HepG2 (cell line): ENCODE results near the gene CKB. TPM values are rescaled to one million over a fixed set of nuclear protein-coding genes. Genes with fewer than 3 reads are reported as not detected.

ENCODE experiments used
- AKAP8 ChIP-seq: sonication (generic); formaldehyde crosslinking; IDR thresholded peaks from 2 replicates; pipeline ENCODE4 v1.5.1; 2020; ENCODE audit warnings: mild to moderate bottlenecking, missing genetic modification reagents
- DPF2 ChIP-seq: sonication (generic); formaldehyde crosslinking; IDR thresholded peaks from 2 replicates; pipeline ENCODE4 v1.4.0; 2020; ENCODE audit warnings: mild to moderate bottlenecking, low read depth, missing genetic modification reagents, borderline replicate concordance
- DR1 ChIP-seq: sonication (generic); formaldehyde crosslinking; IDR thresholded peaks from 2 replicates; pipeline ENCODE4 v1.8.0; 2021; ENCODE audit warnings: mild to moderate bottlenecking, missing genetic modification reagents, inconsistent platforms
- HNRNPH1 ChIP-seq: fragments of 200-400 bp; formaldehyde crosslinking; optimal IDR thresholded peaks from 2 replicates; pipeline ENCODE3; 2017; ENCODE audit warnings: mild to moderate bottlenecking, low read depth, low read length
- KDM4B ChIP-seq: sonication (generic); formaldehyde crosslinking; IDR thresholded peaks from 2 replicates; pipeline ENCODE4 v1.4.0; 2020; ENCODE audit warnings: missing genetic modification reagents
- MBD4 ChIP-seq: IDR thresholded peaks from 2 replicates; pipeline ENCODE4 v1.6.1; 2012; ENCODE audit warnings: low read length, inconsistent platforms, borderline replicate concordance
- MIXL1 ChIP-seq: IDR thresholded peaks from 2 replicates; pipeline ENCODE4 v1.6.1; 2016
- SRY ChIP-seq: sonication (generic); formaldehyde crosslinking; IDR thresholded peaks from 2 replicates; pipeline ENCODE4 v1.8.0; 2022; ENCODE audit warnings: mild to moderate bottlenecking, missing genetic modification reagents
- ZNF10 ChIP-seq: sonication (generic); formaldehyde crosslinking; IDR thresholded peaks from 2 replicates; pipeline ENCODE4 v1.4.0; 2020; ENCODE audit warnings: mild to moderate bottlenecking, low read depth, missing genetic modification reagents, borderline replicate concordance
- ZNF101 ChIP-seq: sonication (generic); formaldehyde crosslinking; IDR thresholded peaks from 2 replicates; pipeline ENCODE4 v1.4.0; 2020; ENCODE audit warnings: mild to moderate bottlenecking, low read depth, missing genetic modification reagents, borderline replicate concordance
- ZNF337 ChIP-seq: sonication (generic); formaldehyde crosslinking; IDR thresholded peaks from 2 replicates; pipeline ENCODE4 v1.5.1; 2020; ENCODE audit warnings: missing genetic modification reagents, low read depth, mild to moderate bottlenecking, borderline replicate concordance
- ZNF549 ChIP-seq: sonication (generic); formaldehyde crosslinking; IDR thresholded peaks from 2 replicates; pipeline ENCODE4 v1.5.0; 2020; ENCODE audit warnings: missing genetic modification reagents
- ZNF564 ChIP-seq: sonication (generic); formaldehyde crosslinking; IDR thresholded peaks from 2 replicates; pipeline ENCODE4 v1.8.1; 2023; ENCODE audit warnings: mild to moderate bottlenecking, missing genetic modification reagents
- ZNF790 ChIP-seq: sonication (generic); formaldehyde crosslinking; IDR thresholded peaks from 2 replicates; pipeline ENCODE4 v1.8.0; 2022; ENCODE audit warnings: missing genetic modification reagents, mild to moderate bottlenecking, borderline replicate concordance
- ZNF850 ChIP-seq: sonication (generic); formaldehyde crosslinking; conservative IDR thresholded peaks from 2 replicates; pipeline ENCODE4 v1.9.0; 2021; ENCODE audit warnings: mild to moderate bottlenecking, missing genetic modification reagents
- polyA plus RNA-seq, 8 experiments: library from polyadenylated mRNA; depleted of rRNA in 3 of 8; stranded (reverse) in 7 of 8; unstranded in 1 of 8; fragments of >200 nt; fragmentation: Illumina TruSeq in 4 of 8; extraction: Trizol in 4 of 8; gene quantifications; 2 replicates each; pipeline versions ENCODE4 v1.2.1 to v1.2.3, GENCODE V29; 2011 to 2016; ENCODE audit warnings: low read depth in 4 of 8, missing spikeins in 1 of 8, mixed read lengths in 1 of 8; ENCODE audit not compliant: insufficient read depth in 1 of 8
- total RNA-seq, 5 experiments: library from RNA; depleted of rRNA; stranded (reverse); fragments of >200 nt; fragmentation: Illumina TruSeq; extraction: Trizol; gene quantifications; 2 replicates each; pipeline ENCODE4 v1.2.3, GENCODE V29; 2016; ENCODE audit warnings: low read depth in 1 of 5
- TF ChIP-seq, protein P1 (sequence below): sonication (generic); formaldehyde crosslinking; IDR thresholded peaks from 2 replicates; pipeline ENCODE4 v1.5.1; 2020; ENCODE audit warnings: mild to moderate bottlenecking, moderate library complexity, missing genetic modification reagents
- TF ChIP-seq, protein P2 (sequence below): IDR thresholded peaks from 2 replicates; pipeline ENCODE4 v1.6.1; 2016; ENCODE audit warnings: missing compliant biosample characterization, missing genetic modification reagents, borderline replicate concordance
- TF ChIP-seq, protein P3 (sequence below): sonication (generic); formaldehyde crosslinking; IDR thresholded peaks from 2 replicates; pipeline ENCODE4 v1.5.0; 2020; ENCODE audit warnings: missing genetic modification reagents, mild to moderate bottlenecking, borderline replicate concordance
- TF ChIP-seq, protein P4 (sequence below): sonication (generic); formaldehyde crosslinking; IDR thresholded peaks from 2 replicates; pipeline ENCODE4 v1.5.0; 2020; ENCODE audit warnings: mild to moderate bottlenecking, missing genetic modification reagents, moderate library complexity
- TF ChIP-seq, protein P5 (sequence below): sonication (generic); formaldehyde crosslinking; IDR thresholded peaks from 2 replicates; pipeline ENCODE4 v1.4.0; 2020; ENCODE audit warnings: missing genetic modification reagents
- TF ChIP-seq, protein P6 (sequence below): IDR thresholded peaks from 2 replicates; pipeline ENCODE4 v1.6.1; 2012; ENCODE audit warnings: inconsistent platforms

Gene CKB
- total and polyA plus RNA-seq, 2 of the 13 experiments (the other 11 are each of a cell fraction or from before 2014, with no cell fraction given), result 82.3 to 217 TPM

DNA sequence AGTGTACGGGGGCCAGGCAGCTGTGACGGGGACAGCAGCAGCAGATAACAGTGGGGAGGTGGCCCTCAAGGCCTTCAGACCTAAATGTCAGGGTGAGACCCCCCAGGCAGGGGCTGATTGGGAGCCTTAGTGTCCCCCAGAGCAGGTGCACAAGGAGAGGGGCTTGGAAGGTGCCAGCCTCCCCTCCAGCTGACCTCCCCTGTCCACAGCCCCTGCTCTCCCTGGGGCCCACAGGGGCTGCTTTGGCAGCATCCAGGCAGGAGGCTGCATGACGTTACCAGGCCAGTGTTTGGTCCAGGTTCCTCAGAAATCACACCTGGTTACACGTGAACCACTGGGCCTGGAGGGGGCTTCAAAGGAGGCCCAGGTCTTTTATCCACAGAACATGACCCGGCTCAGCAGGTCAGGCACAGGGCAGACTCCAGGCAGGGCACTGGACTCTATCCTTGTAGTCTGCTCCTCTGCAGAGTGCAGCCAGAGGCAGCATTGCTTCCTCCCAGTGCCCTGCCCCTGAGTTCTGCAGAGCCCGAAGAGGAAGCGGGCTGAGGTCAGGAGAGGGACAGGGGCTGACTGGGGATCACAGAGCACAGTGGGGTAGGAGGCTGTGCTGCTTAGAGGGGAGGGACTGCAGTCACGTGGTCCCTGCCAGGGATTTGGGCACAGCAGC lies 3.8 kb upstream of the CKB start (continued):
- TF ChIP-seq, protein P1, sequence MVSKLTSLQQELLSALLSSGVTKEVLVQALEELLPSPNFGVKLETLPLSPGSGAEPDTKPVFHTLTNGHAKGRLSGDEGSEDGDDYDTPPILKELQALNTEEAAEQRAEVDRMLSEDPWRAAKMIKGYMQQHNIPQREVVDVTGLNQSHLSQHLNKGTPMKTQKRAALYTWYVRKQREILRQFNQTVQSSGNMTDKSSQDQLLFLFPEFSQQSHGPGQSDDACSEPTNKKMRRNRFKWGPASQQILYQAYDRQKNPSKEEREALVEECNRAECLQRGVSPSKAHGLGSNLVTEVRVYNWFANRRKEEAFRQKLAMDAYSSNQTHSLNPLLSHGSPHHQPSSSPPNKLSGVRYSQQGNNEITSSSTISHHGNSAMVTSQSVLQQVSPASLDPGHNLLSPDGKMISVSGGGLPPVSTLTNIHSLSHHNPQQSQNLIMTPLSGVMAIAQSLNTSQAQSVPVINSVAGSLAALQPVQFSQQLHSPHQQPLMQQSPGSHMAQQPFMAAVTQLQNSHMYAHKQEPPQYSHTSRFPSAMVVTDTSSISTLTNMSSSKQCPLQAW (CRISPR knock-in tag), result 0 out of 2 replicates have a peak, but pooled peaks have one; percentile 34
- no peak for TF ChIP-seq MBD4
- no peak for TF ChIP-seq ZNF549 (CRISPR knock-in tag)
- no peak for TF ChIP-seq ZNF564
- no peak for TF ChIP-seq ZNF337
- TF ChIP-seq, protein P2, sequence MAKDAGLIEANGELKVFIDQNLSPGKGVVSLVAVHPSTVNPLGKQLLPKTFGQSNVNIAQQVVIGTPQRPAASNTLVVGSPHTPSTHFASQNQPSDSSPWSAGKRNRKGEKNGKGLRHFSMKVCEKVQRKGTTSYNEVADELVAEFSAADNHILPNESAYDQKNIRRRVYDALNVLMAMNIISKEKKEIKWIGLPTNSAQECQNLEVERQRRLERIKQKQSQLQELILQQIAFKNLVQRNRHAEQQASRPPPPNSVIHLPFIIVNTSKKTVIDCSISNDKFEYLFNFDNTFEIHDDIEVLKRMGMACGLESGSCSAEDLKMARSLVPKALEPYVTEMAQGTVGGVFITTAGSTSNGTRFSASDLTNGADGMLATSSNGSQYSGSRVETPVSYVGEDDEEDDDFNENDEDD, result peak; percentile 50; the same call in 1 of the 2 replicates
- TF ChIP-seq, protein P3, sequence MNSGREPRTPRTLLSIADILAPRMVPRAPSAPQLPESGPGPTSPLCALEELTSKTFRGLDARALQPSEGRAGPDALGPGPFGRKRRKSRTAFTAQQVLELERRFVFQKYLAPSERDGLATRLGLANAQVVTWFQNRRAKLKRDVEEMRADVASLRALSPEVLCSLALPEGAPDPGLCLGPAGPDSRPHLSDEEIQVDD (CRISPR knock-in tag), result no peak
- TF ChIP-seq, protein P4, sequence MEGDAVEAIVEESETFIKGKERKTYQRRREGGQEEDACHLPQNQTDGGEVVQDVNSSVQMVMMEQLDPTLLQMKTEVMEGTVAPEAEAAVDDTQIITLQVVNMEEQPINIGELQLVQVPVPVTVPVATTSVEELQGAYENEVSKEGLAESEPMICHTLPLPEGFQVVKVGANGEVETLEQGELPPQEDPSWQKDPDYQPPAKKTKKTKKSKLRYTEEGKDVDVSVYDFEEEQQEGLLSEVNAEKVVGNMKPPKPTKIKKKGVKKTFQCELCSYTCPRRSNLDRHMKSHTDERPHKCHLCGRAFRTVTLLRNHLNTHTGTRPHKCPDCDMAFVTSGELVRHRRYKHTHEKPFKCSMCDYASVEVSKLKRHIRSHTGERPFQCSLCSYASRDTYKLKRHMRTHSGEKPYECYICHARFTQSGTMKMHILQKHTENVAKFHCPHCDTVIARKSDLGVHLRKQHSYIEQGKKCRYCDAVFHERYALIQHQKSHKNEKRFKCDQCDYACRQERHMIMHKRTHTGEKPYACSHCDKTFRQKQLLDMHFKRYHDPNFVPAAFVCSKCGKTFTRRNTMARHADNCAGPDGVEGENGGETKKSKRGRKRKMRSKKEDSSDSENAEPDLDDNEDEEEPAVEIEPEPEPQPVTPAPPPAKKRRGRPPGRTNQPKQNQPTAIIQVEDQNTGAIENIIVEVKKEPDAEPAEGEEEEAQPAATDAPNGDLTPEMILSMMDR (CRISPR knock-in tag), result no peak; the same call in 1 of the 2 replicates
- TF ChIP-seq ZNF850 (CRISPR knock-in tag), result no peak
- no peak for TF ChIP-seq SRY (CRISPR knock-in tag)
- TF ChIP-seq HNRNPH1, result no peak
- TF ChIP-seq DR1 (CRISPR knock-in tag), result no peak
- TF ChIP-seq MIXL1 (CRISPR knock-in tag), result no peak
- TF ChIP-seq ZNF10 (CRISPR knock-in tag), result no peak
- TF ChIP-seq, protein P5, sequence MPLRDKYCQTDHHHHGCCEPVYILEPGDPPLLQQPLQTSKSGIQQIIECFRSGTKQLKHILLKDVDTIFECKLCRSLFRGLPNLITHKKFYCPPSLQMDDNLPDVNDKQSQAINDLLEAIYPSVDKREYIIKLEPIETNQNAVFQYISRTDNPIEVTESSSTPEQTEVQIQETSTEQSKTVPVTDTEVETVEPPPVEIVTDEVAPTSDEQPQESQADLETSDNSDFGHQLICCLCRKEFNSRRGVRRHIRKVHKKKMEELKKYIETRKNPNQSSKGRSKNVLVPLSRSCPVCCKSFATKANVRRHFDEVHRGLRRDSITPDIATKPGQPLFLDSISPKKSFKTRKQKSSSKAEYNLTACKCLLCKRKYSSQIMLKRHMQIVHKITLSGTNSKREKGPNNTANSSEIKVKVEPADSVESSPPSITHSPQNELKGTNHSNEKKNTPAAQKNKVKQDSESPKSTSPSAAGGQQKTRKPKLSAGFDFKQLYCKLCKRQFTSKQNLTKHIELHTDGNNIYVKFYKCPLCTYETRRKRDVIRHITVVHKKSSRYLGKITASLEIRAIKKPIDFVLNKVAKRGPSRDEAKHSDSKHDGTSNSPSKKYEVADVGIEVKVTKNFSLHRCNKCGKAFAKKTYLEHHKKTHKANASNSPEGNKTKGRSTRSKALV (CRISPR knock-in tag), result no peak
- TF ChIP-seq DPF2 (CRISPR knock-in tag), result no peak
- TF ChIP-seq KDM4B, result no peak
- TF ChIP-seq, protein P6, sequence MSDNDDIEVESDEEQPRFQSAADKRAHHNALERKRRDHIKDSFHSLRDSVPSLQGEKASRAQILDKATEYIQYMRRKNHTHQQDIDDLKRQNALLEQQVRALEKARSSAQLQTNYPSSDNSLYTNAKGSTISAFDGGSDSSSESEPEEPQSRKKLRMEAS, result peak; percentile 40; the same call in 1 of the 2 replicates
- TF ChIP-seq AKAP8 (CRISPR knock-in tag), result no peak
- 0 out of 2 replicates have a peak, but pooled peaks have one; percentile 2 for TF ChIP-seq ZNF790 (CRISPR knock-in tag)
- TF ChIP-seq ZNF101, result no peak
